Uterus (tissue), 2 donors: Measurements from ENCODE around the gene SEMA6B.

Source experiments
- POLR2A ChIP-seq, 2 donors: fragments of 450-650 bp; IDR thresholded peaks; one replicate each; pipeline ENCODE4 v1.6.1; 2016; ENCODE audit warnings: antibody characterized with exemption in 2 of 2, mild to moderate bottlenecking in 1 of 2, moderate library complexity in 1 of 2
- TF ChIP-seq, protein P1 (sequence below), 4 experiments: fragments of 200-600 bp in 2 of 4; fragments of 450-650 bp in 2 of 4; sonication (generic) in 2 of 4; IDR thresholded peaks; one replicate each; pipeline ENCODE4 v1.5.1; 2016 to 2019; ENCODE audit warnings: antibody characterized with exemption in 4 of 4, mild to moderate bottlenecking in 2 of 4, moderate library complexity in 1 of 4

DNA sequence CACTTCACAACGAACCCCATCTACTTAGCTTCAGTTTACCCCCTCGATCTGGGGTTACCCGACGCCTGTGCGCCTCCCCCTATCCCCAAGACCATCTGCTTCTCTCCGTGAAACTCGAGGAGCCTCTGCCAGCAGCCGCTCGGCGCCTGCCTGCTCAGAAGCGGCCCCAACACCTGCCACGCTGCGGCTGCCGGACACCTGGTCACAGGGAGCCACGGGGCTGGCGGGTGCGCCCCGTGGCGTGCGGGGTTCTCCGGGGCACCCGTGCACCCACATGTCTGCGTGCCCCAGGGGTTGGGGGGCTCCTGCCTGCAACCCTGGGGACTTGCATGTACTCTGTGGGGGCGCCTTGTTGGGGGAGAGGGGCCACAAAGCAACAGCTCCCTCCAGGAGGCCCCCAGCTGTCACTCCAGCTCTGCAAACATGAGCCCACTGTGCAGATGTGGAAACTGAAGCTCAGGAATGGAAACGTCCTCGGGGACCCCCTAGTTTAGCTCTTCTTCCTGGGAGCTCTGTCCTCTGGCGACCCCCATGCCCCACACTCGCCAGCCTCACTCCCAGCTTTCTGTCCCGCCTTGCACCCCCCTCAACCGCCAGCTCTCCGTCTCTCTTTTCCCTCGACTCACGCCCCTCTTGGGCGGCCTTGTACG lies 7.0 kb upstream of the SEMA6B start:
- TF ChIP-seq, protein P1, sequence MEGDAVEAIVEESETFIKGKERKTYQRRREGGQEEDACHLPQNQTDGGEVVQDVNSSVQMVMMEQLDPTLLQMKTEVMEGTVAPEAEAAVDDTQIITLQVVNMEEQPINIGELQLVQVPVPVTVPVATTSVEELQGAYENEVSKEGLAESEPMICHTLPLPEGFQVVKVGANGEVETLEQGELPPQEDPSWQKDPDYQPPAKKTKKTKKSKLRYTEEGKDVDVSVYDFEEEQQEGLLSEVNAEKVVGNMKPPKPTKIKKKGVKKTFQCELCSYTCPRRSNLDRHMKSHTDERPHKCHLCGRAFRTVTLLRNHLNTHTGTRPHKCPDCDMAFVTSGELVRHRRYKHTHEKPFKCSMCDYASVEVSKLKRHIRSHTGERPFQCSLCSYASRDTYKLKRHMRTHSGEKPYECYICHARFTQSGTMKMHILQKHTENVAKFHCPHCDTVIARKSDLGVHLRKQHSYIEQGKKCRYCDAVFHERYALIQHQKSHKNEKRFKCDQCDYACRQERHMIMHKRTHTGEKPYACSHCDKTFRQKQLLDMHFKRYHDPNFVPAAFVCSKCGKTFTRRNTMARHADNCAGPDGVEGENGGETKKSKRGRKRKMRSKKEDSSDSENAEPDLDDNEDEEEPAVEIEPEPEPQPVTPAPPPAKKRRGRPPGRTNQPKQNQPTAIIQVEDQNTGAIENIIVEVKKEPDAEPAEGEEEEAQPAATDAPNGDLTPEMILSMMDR (IDR thresholded peaks at IDR 0.05), result no peak
- TF ChIP-seq POLR2A (IDR thresholded peaks at IDR 0.05), result no peak
